HCT116 (cell line): Measurements from ENCODE around the gene SAMD4A.

Source experiments
- EGR1 ChIP-seq: IDR thresholded peaks from 2 replicates; pipeline ENCODE4 v1.6.1; 2012; ENCODE audit warnings: low read depth
- EZH2 ChIP-seq: fragments of 200-600 bp; sonication (generic); IDR thresholded peaks from 2 replicates; pipeline ENCODE4 v1.6.1; 2017; ENCODE audit warnings: antibody characterized with exemption, mixed run types
- EZH2phosphoT487 ChIP-seq: fragments of 200-600 bp; IDR thresholded peaks from 2 replicates; pipeline ENCODE4 v1.6.1; 2018; ENCODE audit warnings: antibody characterized with exemption, borderline replicate concordance
- MAX ChIP-seq: IDR thresholded peaks from 2 replicates; pipeline ENCODE4 v1.6.1; 2012
- POLR2A ChIP-seq: IDR thresholded peaks from 2 replicates; pipeline ENCODE4 v1.7.0; 2011; ENCODE audit warnings: borderline replicate concordance; ENCODE audit not compliant: insufficient read depth, insufficient read length; ENCODE audit errors: extremely low read depth
- POLR2AphosphoS5 ChIP-seq: IDR thresholded peaks from 2 replicates; pipeline ENCODE4 v1.6.1; 2011; ENCODE audit warnings: mild to moderate bottlenecking, low read depth, low read length, moderate library complexity
- ZFX ChIP-seq: fragments of 450-650 bp; IDR thresholded peaks from 2 replicates; pipeline ENCODE4 v1.6.1; 2017
- ZNF274 ChIP-seq: fragments of 200-500 bp; sonication (Bioruptor generic); IDR thresholded peaks from 2 replicates; pipeline ENCODE4 v1.6.1; 2014; ENCODE audit warnings: mild to moderate bottlenecking, low read depth, low read length, inconsistent platforms
- TF ChIP-seq, protein P1 (sequence below), 3 experiments: fragments of 200-600 bp in 1 of 3; sonication (generic) in 1 of 3; IDR thresholded peaks in 2 of 3; conservative IDR thresholded peaks in 1 of 3; 2 replicates each; pipeline ENCODE4 v1.5.1; 2012 to 2017; ENCODE audit warnings: low read depth in 2 of 3, low read length in 2 of 3, antibody characterized with exemption in 1 of 3, borderline replicate concordance in 1 of 3, control low read depth in 1 of 3, mild to moderate bottlenecking in 1 of 3, mixed read lengths in 1 of 3, mixed run types in 1 of 3, moderate library complexity in 1 of 3; ENCODE audit not compliant: insufficient read depth in 1 of 3

- TF ChIP-seq, protein P1, sequence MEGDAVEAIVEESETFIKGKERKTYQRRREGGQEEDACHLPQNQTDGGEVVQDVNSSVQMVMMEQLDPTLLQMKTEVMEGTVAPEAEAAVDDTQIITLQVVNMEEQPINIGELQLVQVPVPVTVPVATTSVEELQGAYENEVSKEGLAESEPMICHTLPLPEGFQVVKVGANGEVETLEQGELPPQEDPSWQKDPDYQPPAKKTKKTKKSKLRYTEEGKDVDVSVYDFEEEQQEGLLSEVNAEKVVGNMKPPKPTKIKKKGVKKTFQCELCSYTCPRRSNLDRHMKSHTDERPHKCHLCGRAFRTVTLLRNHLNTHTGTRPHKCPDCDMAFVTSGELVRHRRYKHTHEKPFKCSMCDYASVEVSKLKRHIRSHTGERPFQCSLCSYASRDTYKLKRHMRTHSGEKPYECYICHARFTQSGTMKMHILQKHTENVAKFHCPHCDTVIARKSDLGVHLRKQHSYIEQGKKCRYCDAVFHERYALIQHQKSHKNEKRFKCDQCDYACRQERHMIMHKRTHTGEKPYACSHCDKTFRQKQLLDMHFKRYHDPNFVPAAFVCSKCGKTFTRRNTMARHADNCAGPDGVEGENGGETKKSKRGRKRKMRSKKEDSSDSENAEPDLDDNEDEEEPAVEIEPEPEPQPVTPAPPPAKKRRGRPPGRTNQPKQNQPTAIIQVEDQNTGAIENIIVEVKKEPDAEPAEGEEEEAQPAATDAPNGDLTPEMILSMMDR (IDR thresholded peaks at IDR 0.05 in 2 of 3, conservative IDR thresholded peaks at IDR 0.05 in 1 of 3; ENCODE audit: borderline replicate concordance in 1 of 3, insufficient read depth in 1 of 3, low read depth in 2 of 3, low read length in 2 of 3), result no peak
- TF ChIP-seq ZNF274 (no peak), POLR2A (no peak), MAX (no peak), EZH2phosphoT487 (no peak), POLR2AphosphoS5 (no peak), ZFX (no peak), EZH2 (no peak), EGR1 (no peak)
Observed at GRCh38 chr14:54621686-54622085, 54.8 kb downstream of the SAMD4A start.
